ENCODE data around the gene LRMDA. TPM values are rescaled to one million over a fixed set of nuclear protein-coding genes. Genes with fewer than 3 reads are reported as not detected.
"Not testable (repeated sequence)": the region's sequence is repeated elsewhere in the genome, so short reads cannot be mapped to it uniquely, and the experiment has no call there.

Gene LRMDA
- total and polyA plus RNA-seq, 2 of the 8 experiments (the other 6 are each of a cell fraction or from before 2014, with no cell fraction given): 0.86 to 2.8 TPM

- TF ChIP-seq RNF2 (IDR thresholded peaks at IDR 0.05; ENCODE audit: borderline replicate concordance, low read depth, low read length, missing control alignments, poor library complexity, severe bottlenecking): no peak
- no peak for TF ChIP-seq GABPA (IDR thresholded peaks at IDR 0.05; ENCODE audit: borderline replicate concordance, insufficient read depth, low read length)
- TF ChIP-seq E2F6 (IDR thresholded peaks at IDR 0.05): no peak
- no peak for TF ChIP-seq NANOG (IDR thresholded peaks at IDR 0.05; ENCODE audit: insufficient read depth, low read depth, low read length, poor library complexity, severe bottlenecking)
- no peak for TF ChIP-seq NRF1 (IDR thresholded peaks at IDR 0.05; ENCODE audit: low read depth, low read length)
- no peak for TF ChIP-seq RBBP5 (IDR thresholded peaks at IDR 0.05; ENCODE audit: borderline replicate concordance, low read depth, low read length)
- TF ChIP-seq ZNF274 (IDR thresholded peaks at IDR 0.05; ENCODE audit: borderline replicate concordance, extremely low read depth, low read length): no peak
- TF ChIP-seq CREB1 (IDR thresholded peaks at IDR 0.05): no peak
- TF ChIP-seq EZH2 (IDR thresholded peaks at IDR 0.05; ENCODE audit: low read depth, low read length, severe bottlenecking): no peak
- no peak for TF ChIP-seq FOSL1 (IDR thresholded peaks at IDR 0.05; ENCODE audit: insufficient read depth, low read depth, low read length)
These were observed 314.9 kb downstream of the LRMDA start (continued) for GRCh38 chr10:75746356-75746755.

GRCh38 chr10:75750093-75750875 lies 318.9 kb downstream of the LRMDA start:
- DNase-seq (ENCODE audit: low read depth in 1 of 2, low spot score in 2 of 2); H4K5ac ChIP-seq (ENCODE audit: insufficient read length, low read depth, low read length); H2BK20ac ChIP-seq (ENCODE audit: low read length); H3K27ac ChIP-seq (ENCODE audit: low read depth, low read length); H3K18ac ChIP-seq (ENCODE audit: extremely low read depth, low read length); H3K23me2 ChIP-seq (ENCODE audit: low read depth, low read length); H4K20me1 ChIP-seq (replicated peaks in 1 of 2; ENCODE audit: control insufficient read depth in 1 of 2, insufficient read depth in 2 of 2, low read length in 2 of 2); H2AK5ac ChIP-seq (ENCODE audit: low read depth, low read length); H2BK12ac ChIP-seq (ENCODE audit: low read depth, low read length); H2BK120ac ChIP-seq (replicated peaks; ENCODE audit: low read depth, low read length); H3K9ac ChIP-seq (replicated peaks in 1 of 4; ENCODE audit: extremely low read depth in 1 of 4, low read depth in 3 of 4, low read length in 3 of 4); H4K8ac ChIP-seq (ENCODE audit: extremely low read depth, insufficient read depth, low read length); H3K4ac ChIP-seq (replicated peaks; ENCODE audit: insufficient read length, low read depth, low read length); H2BK15ac ChIP-seq (ENCODE audit: low read length); H3K36me3 ChIP-seq (ENCODE audit: control insufficient read depth in 2 of 4, insufficient read depth in 4 of 4, low read length in 3 of 4); H3K4me3 ChIP-seq (ENCODE audit: extremely low read depth in 1 of 4, insufficient read depth in 2 of 4, low read depth in 3 of 4, low read length in 4 of 4); H3K4me2 ChIP-seq (ENCODE audit: insufficient read depth in 1 of 2, low read depth in 2 of 2, low read length in 2 of 2); H3K14ac ChIP-seq (ENCODE audit: insufficient read length); H3K23ac ChIP-seq (ENCODE audit: insufficient read length); H3K4me1 ChIP-seq (replicated peaks in 1 of 4; ENCODE audit: control insufficient read depth in 3 of 4, insufficient read depth in 4 of 4, low read length in 3 of 4); H3K79me2 ChIP-seq (ENCODE audit: control insufficient read depth in 1 of 2, insufficient read depth in 2 of 2, low read length in 2 of 2); H2BK5ac ChIP-seq (ENCODE audit: low read depth, low read length); H3K56ac ChIP-seq (replicated peaks; ENCODE audit: insufficient read length, low read depth, low read length); H3K27me3 ChIP-seq (replicated peaks in 1 of 4; ENCODE audit: control insufficient read depth in 3 of 4, extremely low read depth in 1 of 4, insufficient read depth in 3 of 4, low read length in 3 of 4); POLR2A ChIA-PET (ENCODE audit: partially characterized antibody); H2AFZ ChIP-seq (ENCODE audit: low read length); H4K91ac ChIP-seq (replicated peaks; ENCODE audit: insufficient read length, low read length); FAIRE-seq; H3K79me1 ChIP-seq (ENCODE audit: low read depth, low read length): not testable (repeated sequence)
- H3K9me3 ChIP-seq (ENCODE audit: insufficient read depth in 2 of 2, low read depth in 1 of 2, low read length in 1 of 2): peaks cover 0 to 20% of the 10 kb centered on the region in 2 experiments; a peak in 2 of 4 replicates
- 64% methylated on average over 2 of the region's 50 CpGs; no CpG with 5 or more reads in 1 of the 2 experiments for WGBS, 2 experiments (ENCODE audit: extremely low coverage in 1 of 2, insufficient coverage in 1 of 2, insufficient read length in 1 of 2, insufficient replicate concordance in 2 of 2, low coverage in 1 of 2, low lambda C conversion rate in 2 of 2, missing lambda C conversion rate in 1 of 2)
- CTCF ChIA-PET (ENCODE audit: partially characterized antibody): interaction anchor here (0.6 kb wide), 1 partner anchor 87 kb away, joined by 3 read pairs; no protein-coding TSS in a partner anchor
